Measurements from ENCODE around the gene RBBP5.

DNA sequence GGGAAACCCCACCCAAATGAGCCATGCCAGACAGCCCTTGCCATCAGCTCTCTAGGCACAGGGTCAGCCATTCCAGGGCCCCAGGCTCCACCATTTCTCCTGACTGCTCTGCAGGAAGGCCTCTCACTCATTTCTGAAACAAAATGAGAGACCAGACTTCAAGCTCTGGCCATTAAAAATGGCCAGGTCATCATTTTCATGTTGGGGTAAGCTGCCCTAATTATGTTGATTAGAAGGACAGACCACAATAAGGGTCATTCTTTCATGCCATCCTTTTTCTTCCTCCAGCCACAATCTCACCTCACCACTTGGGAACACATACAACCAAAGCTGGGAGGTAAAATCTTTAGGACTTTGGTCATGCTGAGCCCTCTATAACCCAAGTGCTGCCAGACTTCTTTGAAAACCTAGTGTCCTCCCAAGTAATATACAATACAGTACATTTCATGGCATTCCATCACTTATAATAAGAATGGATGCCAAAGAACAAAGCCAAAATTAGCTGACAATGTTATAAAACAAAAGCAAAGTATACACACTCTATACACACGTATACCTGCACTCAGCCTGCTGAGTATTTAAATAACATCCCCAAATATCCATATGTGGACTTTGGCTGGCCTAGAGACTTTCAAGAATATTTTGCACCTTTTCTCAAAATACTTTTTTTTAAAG lies 22.4 kb upstream of the RBBP5 start:
- TF ChIP-seq, protein P1, sequence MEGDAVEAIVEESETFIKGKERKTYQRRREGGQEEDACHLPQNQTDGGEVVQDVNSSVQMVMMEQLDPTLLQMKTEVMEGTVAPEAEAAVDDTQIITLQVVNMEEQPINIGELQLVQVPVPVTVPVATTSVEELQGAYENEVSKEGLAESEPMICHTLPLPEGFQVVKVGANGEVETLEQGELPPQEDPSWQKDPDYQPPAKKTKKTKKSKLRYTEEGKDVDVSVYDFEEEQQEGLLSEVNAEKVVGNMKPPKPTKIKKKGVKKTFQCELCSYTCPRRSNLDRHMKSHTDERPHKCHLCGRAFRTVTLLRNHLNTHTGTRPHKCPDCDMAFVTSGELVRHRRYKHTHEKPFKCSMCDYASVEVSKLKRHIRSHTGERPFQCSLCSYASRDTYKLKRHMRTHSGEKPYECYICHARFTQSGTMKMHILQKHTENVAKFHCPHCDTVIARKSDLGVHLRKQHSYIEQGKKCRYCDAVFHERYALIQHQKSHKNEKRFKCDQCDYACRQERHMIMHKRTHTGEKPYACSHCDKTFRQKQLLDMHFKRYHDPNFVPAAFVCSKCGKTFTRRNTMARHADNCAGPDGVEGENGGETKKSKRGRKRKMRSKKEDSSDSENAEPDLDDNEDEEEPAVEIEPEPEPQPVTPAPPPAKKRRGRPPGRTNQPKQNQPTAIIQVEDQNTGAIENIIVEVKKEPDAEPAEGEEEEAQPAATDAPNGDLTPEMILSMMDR (IDR thresholded peaks at IDR 0.05), result no peak
- no peak for TF ChIP-seq POLR2A (IDR thresholded peaks at IDR 0.05)
